CD4-positive, alpha-beta T cell treated with Interleukin-10 for 1 hour (primary cell): ENCODE data around the gene TAGLN3.

Experiments used
- DNase-seq: peaks from one replicate; pipeline ENCODE4 v3.0.0-alpha.2; 2020

Gene TAGLN3

GRCh38 chr3:111978583-111979433, 19.9 kb upstream of the TAGLN3 start, which contains the start of gene ABHD10:
ABHD10 (plus strand) TSS chr3:111979026; CDS start chr3:111979062, 36 bp downstream.
- peak; percentile 96 for DNase-seq

DNA sequence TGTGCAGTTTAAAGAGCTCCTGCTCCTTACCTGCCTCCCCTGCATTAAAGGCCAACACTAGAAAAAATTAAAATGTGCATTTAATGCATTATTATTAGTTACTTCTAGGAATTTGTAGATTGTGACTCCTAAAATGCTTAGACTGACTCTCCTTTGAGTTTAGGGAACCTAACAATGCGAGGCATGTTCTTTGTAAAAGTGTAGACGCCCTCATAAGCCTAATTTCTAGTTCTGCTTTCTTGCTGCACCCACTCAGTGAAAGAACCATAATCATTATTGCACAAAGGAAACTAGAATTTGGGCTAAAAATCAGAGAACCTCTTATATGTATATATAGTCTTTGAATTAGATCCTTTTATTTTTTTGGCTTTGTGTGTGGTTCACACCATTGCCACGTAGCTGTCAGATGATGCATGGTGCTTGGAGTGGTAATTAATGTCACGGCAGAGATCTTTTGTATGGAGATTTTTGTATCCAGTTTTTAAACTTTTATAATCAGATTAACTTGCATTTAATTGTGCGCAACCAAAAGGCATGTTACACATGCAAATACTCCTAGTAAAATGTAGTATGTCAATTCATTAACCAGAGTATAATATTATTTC, 19.2 kb upstream of the TAGLN3 start:
- peak; percentile 20 for DNase-seq

- DNase-seq = no peak
Observed at GRCh38 chr3:111980716-111981456, 17.8 kb upstream of the TAGLN3 start.

GRCh38 chr3:111981457-111981763, 17.3 kb upstream of the TAGLN3 start:
- no peak for DNase-seq

GRCh38 chr3:111984636-111985298, 14.0 kb upstream of the TAGLN3 start:
- no peak for DNase-seq

GRCh38 chr3:111986800-111987199, 11.9 kb upstream of the TAGLN3 start:
- no peak for DNase-seq

DNA sequence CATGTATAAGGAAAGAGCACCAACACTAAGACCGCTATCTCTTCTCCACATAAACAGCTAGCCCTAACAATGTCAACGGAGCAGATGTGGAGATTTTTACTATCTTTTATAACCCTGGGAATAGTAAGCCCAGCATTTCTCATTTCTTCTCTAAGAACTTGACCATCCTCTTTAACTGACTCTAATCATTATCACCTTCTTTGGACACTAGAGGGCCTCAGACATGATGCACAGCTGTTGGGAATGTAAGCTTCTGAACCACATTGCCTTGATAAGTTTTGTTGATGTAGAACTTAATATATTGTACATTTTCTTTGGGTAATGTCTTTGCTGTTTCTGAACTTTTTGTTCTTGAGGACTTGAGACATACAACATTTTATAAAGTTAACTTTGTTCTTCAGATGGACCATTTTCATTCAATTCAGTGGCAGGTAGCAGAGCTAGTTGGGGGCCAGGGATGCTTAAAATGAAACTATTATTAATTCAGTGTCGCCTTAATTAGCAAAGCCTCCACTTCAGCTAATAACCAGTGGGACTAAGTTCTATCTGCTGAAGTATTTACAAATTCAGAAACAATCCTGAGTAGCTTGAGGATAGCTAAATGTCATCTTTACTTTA, 9.6 kb upstream of the TAGLN3 start:
- peak; percentile 49 for DNase-seq

DNA sequence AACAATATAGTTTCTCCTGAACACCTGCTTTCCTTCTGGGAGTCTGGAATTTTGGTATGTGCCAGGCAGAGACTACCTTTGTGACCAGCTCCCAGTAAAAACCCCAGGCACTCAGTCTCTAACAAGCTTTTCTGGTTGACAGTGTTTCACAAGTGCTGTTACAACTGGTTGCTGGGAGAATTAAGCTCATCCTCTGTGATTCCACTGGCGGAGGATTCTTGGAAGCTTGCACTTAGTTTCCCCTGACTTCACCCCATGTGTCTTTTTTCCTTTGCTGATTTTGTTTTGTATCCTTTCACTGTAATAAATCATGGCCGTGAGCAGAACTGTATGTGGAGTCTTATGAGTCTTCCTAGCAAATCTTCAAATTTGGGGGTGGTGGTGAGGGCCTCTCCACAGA, 5.7 kb upstream of the TAGLN3 start:
- no peak for DNase-seq

- no peak for DNase-seq
Observed at GRCh38 chr3:111999484-112000324, 982 bp downstream of the TAGLN3 start.

DNA sequence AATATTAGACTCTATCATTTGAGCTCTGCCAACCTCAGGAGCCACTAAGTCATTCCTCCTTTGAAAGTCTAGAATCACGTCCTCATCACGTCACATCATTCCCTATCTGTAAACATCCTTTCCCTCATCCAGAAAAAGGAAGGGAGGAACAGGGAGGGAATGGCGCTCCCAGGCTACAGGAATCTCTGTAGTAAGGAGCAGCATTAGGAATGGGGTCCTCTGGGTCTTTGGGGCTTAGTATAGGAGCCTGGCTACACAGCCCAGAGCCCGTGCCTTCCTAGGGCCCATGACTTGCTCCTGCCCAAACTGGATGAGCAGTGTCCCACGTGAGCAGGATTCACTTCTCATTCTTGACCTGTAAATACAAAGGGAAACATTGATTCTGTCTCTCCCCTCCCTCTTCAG, 1.6 kb downstream of the TAGLN3 start:
- DNase-seq = no peak

DNA sequence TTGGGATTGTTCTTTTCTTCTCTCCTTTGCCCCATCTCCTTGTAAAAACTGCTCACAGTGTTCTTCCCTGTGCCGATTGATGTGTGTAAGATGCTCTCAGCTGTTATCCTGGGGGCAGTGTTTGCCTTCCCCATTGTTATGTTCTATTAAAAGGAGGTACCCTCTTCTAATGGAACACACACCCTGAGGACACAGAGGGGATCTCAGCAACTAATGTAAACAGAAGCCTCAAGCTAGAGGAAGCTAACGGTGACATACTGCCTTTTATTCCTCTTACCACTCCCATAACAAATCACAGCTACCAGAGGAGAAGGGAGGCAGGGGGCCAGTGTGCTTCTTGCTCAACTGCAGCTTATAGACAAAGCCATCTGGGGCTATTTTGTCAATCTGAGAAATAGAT, 2.2 kb downstream of the TAGLN3 start:
- no peak for DNase-seq

DNA sequence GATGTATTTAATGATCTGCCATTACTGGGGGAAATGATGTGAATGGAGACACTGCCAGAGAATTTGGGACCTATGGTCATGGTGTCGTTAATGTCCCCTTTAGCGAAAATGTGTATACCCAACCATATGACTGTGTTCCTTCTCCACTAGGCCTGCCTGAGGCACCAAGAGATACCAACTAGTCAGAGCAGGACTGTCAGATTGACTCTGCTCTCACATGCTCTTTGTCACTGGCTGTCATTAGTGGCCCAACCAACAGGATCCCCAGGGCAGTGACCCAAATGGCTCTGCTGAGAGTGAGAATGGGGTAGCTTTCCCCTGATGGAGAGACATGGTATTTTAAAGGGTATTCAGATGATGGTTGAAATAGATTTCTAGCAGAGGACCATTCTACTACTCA, 2.8 kb downstream of the TAGLN3 start:
- no peak for DNase-seq

DNA sequence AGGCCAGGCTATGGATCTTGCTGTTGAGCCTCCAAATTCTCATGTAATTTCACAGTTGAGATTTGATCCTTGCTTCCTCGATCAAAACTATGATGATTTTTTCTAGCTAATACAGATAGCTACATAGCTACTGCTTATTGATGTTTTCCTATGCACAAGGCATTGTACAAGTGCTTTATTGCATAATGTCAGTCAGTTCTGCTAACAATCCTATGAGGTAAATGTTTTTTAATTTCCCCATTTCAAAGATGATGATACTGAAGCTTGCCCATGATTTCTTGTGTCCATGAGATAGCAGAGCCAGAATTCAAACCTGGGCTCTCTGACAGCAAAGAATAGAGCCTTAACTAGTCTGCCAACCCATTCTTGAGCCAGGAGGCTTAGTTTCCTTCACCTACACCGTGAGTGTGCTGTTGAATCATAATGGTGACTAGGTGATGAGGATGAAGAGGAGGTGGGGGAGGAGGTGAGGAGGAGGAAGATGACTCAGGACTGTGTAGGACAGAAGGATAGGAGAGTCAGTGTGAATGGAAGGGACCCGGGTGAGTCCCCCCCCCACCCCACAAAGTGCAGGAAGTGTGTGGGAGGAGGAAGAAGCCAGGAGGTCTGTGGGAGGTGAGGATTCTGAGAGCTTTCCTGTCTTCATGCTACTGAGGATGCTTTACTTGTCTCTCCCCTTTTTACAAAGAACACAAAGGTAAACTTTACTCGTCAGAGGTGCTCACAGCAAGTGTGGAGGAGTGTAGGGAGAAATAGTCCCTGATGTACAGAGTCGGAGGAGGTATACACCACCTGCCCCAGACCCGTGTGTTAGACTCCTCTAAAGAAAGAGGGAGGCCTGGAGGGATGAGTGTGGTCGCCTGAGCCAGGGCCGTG, 3.6 kb downstream of the TAGLN3 start:
- no peak for DNase-seq

GRCh38 chr3:112003321-112004080, 4.8 kb downstream of the TAGLN3 start:
- no peak for DNase-seq

DNA sequence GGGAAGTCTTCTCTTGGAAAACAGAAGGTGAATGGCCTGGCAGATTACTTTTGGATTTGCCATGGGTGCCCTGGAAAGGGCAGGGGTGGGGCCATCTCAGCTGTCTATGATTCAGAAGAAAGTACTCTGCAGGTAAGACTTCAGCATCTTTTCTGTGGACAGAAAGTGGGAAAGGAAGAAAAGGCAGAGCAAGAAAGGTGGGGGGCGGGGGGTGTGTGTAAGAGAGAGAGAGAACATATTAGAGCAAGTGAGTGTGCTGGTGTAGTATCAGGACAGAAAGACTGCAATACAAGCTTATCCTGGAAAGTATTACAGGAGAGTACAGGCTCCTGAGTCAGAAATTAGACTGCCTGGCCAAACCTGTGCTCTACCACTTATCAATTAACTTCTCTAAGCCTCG, 5.5 kb downstream of the TAGLN3 start:
- DNase-seq = no peak

DNA sequence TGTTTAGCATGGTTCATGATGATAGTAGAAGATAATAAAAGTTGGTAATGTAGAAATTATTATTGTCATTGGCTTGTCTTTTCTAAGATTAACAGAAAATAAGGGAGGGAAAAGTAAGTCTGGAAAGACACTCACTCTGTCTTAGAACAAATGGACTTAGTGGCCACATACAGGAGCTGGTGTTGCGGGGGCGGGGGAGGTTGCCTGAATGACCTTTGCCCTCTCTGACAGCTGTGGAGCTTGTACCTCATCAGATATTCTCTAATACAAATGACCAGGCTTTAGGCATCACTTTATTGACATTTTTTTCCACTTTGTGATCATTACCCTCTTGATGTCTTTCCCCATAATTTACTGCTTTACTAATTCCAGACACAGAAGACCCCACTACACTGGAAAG, 5.9 kb downstream of the TAGLN3 start:
- DNase-seq = no peak

DNA sequence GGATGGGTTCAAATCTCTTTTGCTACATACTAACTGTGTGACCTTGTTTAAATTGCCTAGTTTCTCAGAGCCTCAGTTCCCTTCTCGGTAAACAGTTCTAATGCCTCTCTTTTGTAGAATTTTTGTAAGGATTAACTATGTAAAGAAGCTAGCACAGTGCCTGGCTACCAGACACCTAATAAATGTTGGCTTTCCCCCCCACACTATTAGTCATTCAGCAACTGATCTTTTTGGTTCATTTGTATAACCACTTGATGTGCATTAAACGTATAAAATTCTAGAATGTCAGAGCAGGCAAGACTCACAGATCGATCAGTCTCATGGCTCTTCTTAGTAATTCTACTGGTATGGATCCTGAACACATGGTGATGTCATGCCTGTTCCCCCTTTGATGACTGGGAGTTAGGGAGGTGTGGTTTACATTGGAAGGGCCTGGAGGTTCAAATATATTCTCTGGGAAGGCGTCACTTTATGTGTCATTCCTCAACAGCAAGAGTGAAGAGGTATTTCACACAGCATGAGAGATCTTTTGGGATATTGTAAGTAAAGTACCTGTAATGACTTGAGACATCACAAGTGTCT, 6.5 kb downstream of the TAGLN3 start:
- no peak for DNase-seq

- no peak for DNase-seq
Observed at GRCh38 chr3:112007633-112008032, 8.9 kb downstream of the TAGLN3 start.

- no peak for DNase-seq
Observed at GRCh38 chr3:112009670-112010069, 10.9 kb downstream of the TAGLN3 start.

DNA sequence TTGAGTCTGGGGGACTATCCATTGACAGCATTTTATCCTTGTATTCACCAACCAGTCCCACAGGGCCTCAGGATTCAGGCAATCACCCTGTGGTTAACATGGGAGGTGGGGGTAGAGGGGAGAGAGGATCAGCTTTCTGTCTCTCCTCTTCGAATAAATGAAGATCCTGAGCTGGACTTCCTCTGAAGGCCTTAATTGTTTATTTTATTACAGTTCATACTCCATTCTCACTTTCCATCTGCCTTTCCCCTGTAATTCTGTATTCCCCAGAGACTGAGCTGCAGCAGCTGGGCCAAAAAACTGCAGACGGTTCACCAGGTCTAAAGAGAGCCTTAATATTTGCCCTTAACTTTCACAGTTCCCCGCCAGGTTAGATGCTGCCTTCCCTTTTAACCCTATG, 11.9 kb downstream of the TAGLN3 start:
- DNase-seq = no peak
